Measurements from ENCODE around the gene NR1H3. TPM values are rescaled to one million over a fixed set of nuclear protein-coding genes. Genes with fewer than 3 reads are reported as not detected.

NR1H3 gene
- total and polyA plus RNA-seq, 2 experiments from 2014 or later, result 4.9 to 7.2 TPM

- peak; percentile 53 for DNase-seq
- H4K20me1 ChIP-seq (ENCODE audit: insufficient read depth), result peaks cover 11% of the 10 kb centered on the region; the same call in 1 of the 2 replicates
- H3K27ac ChIP-seq, result no peak overlapping the region
- H3K9me3 ChIP-seq (ENCODE audit: low read depth), result no peaks in the 10 kb centered on the region
- 0 to 8% methylated on average over 1 of the region's 1 CpG for WGBS, 2 experiments (ENCODE audit: low coverage in 1 of 2, low lambda C conversion rate in 2 of 2, missing lambda C conversion rate in 2 of 2)
- H3K4me1 ChIP-seq (ENCODE audit: insufficient read depth), result peaks cover 23% of the 10 kb centered on the region
- no peak overlapping the region for H3K4me3 ChIP-seq
- no peak overlapping the region for H3K4me2 ChIP-seq (ENCODE audit: unreplicated experiment)
- peaks cover 19% of the 10 kb centered on the region for H3F3A ChIP-seq (ENCODE audit: insufficient read depth)
- no peak overlapping the region for H2AFZ ChIP-seq
- peaks cover 57% of the 10 kb centered on the region for H3K79me2 ChIP-seq (ENCODE audit: insufficient read depth)
- H3K9me2 ChIP-seq (ENCODE audit: insufficient read depth), result no peaks in the 10 kb centered on the region
- in situ Hi-C loops (cut with MboI), result no loop called here
- no peak overlapping the region for H3K9ac ChIP-seq
- no peaks in the 10 kb centered on the region for H3K27me3 ChIP-seq (replicated peaks; ENCODE audit: insufficient read depth)
- H3K36me3 ChIP-seq (ENCODE audit: low read depth), result peaks cover 9% of the 10 kb centered on the region
- TF ChIP-seq EZH2phosphoT487 (IDR thresholded peaks at IDR 0.05; ENCODE audit: insufficient read depth, low read depth) (no peak), EZH2 (IDR thresholded peaks at IDR 0.05; ENCODE audit: insufficient read depth, poor library complexity, severe bottlenecking) (no peak)
Observed at GRCh38 chr11:47272706-47273105, 14.9 kb downstream of the NR1H3 start.

- Histone ChIP-seq H3K9me2 (ENCODE audit: insufficient read depth) (no peaks in the 10 kb centered on the region), H3K27ac (no peak overlapping the region), H2AFZ (no peak overlapping the region), H3K4me3 (no peak overlapping the region), H3K4me1 (ENCODE audit: insufficient read depth) (peaks cover 12% of the 10 kb centered on the region; the same call in 1 of the 2 replicates), H3F3A (ENCODE audit: insufficient read depth) (peaks cover 14% of the 10 kb centered on the region), H3K27me3 (replicated peaks; ENCODE audit: insufficient read depth) (no peaks in the 10 kb centered on the region), H3K36me3 (ENCODE audit: low read depth) (peaks cover 20% of the 10 kb centered on the region), H3K9me3 (ENCODE audit: low read depth) (no peaks in the 10 kb centered on the region), H3K79me2 (ENCODE audit: insufficient read depth) (peaks cover 57% of the 10 kb centered on the region), H3K4me2 (ENCODE audit: unreplicated experiment) (no peak overlapping the region), H4K20me1 (ENCODE audit: insufficient read depth) (peaks cover 11% of the 10 kb centered on the region; the same call in 1 of the 2 replicates), H3K9ac (no peak overlapping the region)
- in situ Hi-C loops (cut with MboI), result no loop called here
- TF ChIP-seq EZH2phosphoT487 (IDR thresholded peaks at IDR 0.05; ENCODE audit: insufficient read depth, low read depth) (no peak), EZH2 (IDR thresholded peaks at IDR 0.05; ENCODE audit: insufficient read depth, poor library complexity, severe bottlenecking) (no peak)
- 93 to 94% methylated on average over 28 of the region's 28 CpGs for WGBS, 2 experiments (ENCODE audit: low coverage in 1 of 2, low lambda C conversion rate in 2 of 2, missing lambda C conversion rate in 2 of 2)
- no peak for DNase-seq
Observed at GRCh38 chr11:47274495-47275235, 16.9 kb downstream of the NR1H3 start.

DNA sequence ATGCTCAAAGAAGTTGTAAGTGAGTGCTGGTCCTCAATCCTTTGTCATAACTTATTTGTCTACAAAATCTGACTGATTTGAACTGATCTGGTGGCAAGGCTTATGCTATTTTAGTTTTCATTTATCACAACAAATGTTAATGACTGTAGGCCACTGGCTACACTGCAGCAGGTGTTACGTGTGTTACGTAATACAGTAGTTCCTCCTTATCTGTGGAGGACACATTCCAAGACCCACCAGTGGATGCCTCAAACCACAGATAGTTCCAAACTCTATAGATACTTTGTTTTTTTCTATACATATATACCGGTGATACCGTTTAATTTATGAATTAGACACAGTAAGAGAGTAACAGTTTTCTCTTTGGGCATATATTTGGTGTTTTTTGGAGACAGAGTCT, 19.1 kb downstream of the NR1H3 start:
- 97 to 100% methylated on average over 4 of the region's 4 CpGs for WGBS, 2 experiments (ENCODE audit: low coverage in 1 of 2, low lambda C conversion rate in 2 of 2, missing lambda C conversion rate in 2 of 2)

GRCh38 chr11:47278058-47278457, 20.3 kb downstream of the NR1H3 start:
- H3K27ac ChIP-seq, result no peak overlapping the region
- H3K79me2 ChIP-seq (ENCODE audit: insufficient read depth), result peaks cover 31% of the 10 kb centered on the region
- DNase-seq, result no peak
- H3K4me1 ChIP-seq (ENCODE audit: insufficient read depth), result no peaks in the 10 kb centered on the region
- H4K20me1 ChIP-seq (ENCODE audit: insufficient read depth), result peaks cover 6% of the 10 kb centered on the region; the same call in 1 of the 2 replicates
- H3K27me3 ChIP-seq (replicated peaks; ENCODE audit: insufficient read depth), result no peaks in the 10 kb centered on the region
- no peak overlapping the region for H3K4me2 ChIP-seq (ENCODE audit: unreplicated experiment)
- 63 to 65% methylated on average over 3 of the region's 3 CpGs for WGBS, 2 experiments (ENCODE audit: low coverage in 1 of 2, low lambda C conversion rate in 2 of 2, missing lambda C conversion rate in 2 of 2)
- no peak overlapping the region for H3K9ac ChIP-seq
- no peaks in the 10 kb centered on the region for H3F3A ChIP-seq (ENCODE audit: insufficient read depth)
- TF ChIP-seq EZH2phosphoT487 (IDR thresholded peaks at IDR 0.05; ENCODE audit: insufficient read depth, low read depth) (no peak), EZH2 (IDR thresholded peaks at IDR 0.05; ENCODE audit: insufficient read depth, poor library complexity, severe bottlenecking) (no peak)
- H2AFZ ChIP-seq, result no peak overlapping the region
- in situ Hi-C loops (cut with MboI), result no loop called here
- peaks cover 40% of the 10 kb centered on the region for H3K36me3 ChIP-seq (ENCODE audit: low read depth)
- H3K9me3 ChIP-seq (ENCODE audit: low read depth), result no peaks in the 10 kb centered on the region
- H3K9me2 ChIP-seq (ENCODE audit: insufficient read depth), result no peaks in the 10 kb centered on the region
- H3K4me3 ChIP-seq, result no peak overlapping the region

More for the DNA sequence above, 19.1 kb downstream of the NR1H3 start:
- no peaks in the 10 kb centered on the region for H3K27me3 ChIP-seq (replicated peaks; ENCODE audit: insufficient read depth)
- H3K9me2 ChIP-seq (ENCODE audit: insufficient read depth), result no peaks in the 10 kb centered on the region
- no peak overlapping the region for H3K9ac ChIP-seq
- no peaks in the 10 kb centered on the region; the same call in 1 of the 2 replicates for H3F3A ChIP-seq (ENCODE audit: insufficient read depth)
- no peak overlapping the region for H3K4me3 ChIP-seq
- H3K4me2 ChIP-seq (ENCODE audit: unreplicated experiment), result no peak overlapping the region
- no peak overlapping the region for H3K27ac ChIP-seq
- TF ChIP-seq EZH2phosphoT487 (IDR thresholded peaks at IDR 0.05; ENCODE audit: insufficient read depth, low read depth) (no peak), EZH2 (IDR thresholded peaks at IDR 0.05; ENCODE audit: insufficient read depth, poor library complexity, severe bottlenecking) (no peak)
- H3K9me3 ChIP-seq (ENCODE audit: low read depth), result no peaks in the 10 kb centered on the region
- H2AFZ ChIP-seq, result no peak overlapping the region
- in situ Hi-C loops (cut with MboI), result no loop called here
- peaks cover 42% of the 10 kb centered on the region for H3K79me2 ChIP-seq (ENCODE audit: insufficient read depth)
- no peak for DNase-seq
- H3K4me1 ChIP-seq (ENCODE audit: insufficient read depth), result no peaks in the 10 kb centered on the region
- H3K36me3 ChIP-seq (ENCODE audit: low read depth), result peaks cover 32% of the 10 kb centered on the region
- peaks cover 11% of the 10 kb centered on the region; the same call in 1 of the 2 replicates for H4K20me1 ChIP-seq (ENCODE audit: insufficient read depth)

All from GM23248 (cell line).